ENCODE data around the gene ATMIN. TPM values are rescaled to one million over a fixed set of nuclear protein-coding genes. Genes with fewer than 3 reads are reported as not detected.

ATMIN gene
- total and polyA plus RNA-seq, 10 of the 15 experiments (the other 5 are each of a cell fraction or from before 2014, with no cell fraction given): 5.2 to 28.9 (median 18.3) TPM

DNA sequence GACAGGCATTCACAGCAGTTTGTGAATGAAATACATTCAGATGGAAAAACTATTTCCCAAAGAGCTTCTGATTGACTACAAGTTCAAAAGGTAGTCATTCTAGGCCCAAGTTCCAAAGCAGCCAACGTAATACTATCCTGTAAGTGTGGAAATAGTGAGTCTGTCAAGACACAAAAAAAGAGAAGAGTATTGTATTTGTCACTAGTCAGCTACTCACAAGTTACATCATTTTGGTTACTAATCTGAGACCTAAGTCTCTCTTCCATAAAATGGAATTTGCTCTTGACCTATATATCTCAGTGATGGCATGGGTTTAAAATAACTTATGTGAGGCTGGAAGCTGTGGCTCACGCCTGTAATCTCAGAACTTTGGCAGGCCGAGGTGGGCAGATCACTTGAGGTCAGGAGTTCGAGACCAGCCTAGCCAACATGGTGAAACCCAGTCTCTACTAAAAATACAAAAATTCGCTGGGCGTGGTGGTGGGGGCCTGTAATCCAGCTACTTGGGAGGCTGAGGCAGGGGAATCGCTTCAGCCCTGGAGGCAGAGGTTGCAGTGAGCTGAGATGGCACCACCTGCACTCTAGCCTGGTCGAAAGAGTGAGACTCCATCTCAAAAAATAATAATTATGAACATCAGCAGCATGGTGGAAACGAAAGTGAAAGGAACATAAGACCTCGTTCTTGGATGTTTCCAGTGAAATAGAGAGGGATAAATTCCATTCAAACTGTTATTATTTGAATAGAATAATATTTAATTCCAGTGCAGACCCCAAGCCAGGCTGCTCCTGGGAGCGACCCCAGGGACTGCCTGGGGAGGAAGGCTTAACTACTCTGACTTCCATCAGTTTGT lies 31.8 kb upstream of the ATMIN start:
- CTCF ChIA-PET: interaction anchor here (0.6 to 5.1 kb wide), 16 partner anchors 8 to 735 kb away, joined by 3 to 67 read pairs (median 5); partner anchors contain the start of genes ATMIN and C16orf46
- 13% methylated on average over 11 of the region's 11 CpGs for WGBS (ENCODE audit: insufficient coverage, insufficient replicate concordance, low lambda C conversion rate, missing lambda C conversion rate)
- no peaks in the 10 kb centered on the region for H4K20me1 ChIP-seq (ENCODE audit: control insufficient read depth, insufficient read depth)

More for the DNA sequence above, 31.8 kb upstream of the ATMIN start:
- ATAC-seq: no peak
- Histone ChIP-seq H3K4me2 (ENCODE audit: control insufficient read depth, insufficient read depth) (peak overlapping the region; percentile 48), H3K27ac (ENCODE audit: control insufficient read depth, insufficient read depth) (peak overlapping the region; percentile 40), H2AFZ (ENCODE audit: control insufficient read depth, low read depth, low read length) (no peak overlapping the region; the same call in 1 of the 2 replicates), H3K9ac (ENCODE audit: control insufficient read depth, insufficient read depth, low read length) (peak overlapping the region; percentile 31), H3K9me3 (replicated peaks; ENCODE audit: control insufficient read depth, insufficient read depth, low read length) (no peaks in the 10 kb centered on the region; the same call in 2 of the 3 replicates), H3K27me3 (replicated peaks in 1 of 2; ENCODE audit: control insufficient read depth in 2 of 2, insufficient read depth in 2 of 2, low read length in 1 of 2) (no peaks in the 10 kb centered on the region), H3K36me3 (ENCODE audit: control insufficient read depth in 2 of 2, insufficient read depth in 2 of 2, low read length in 1 of 2) (0 out of 4 replicates have a peak, but pooled peaks cover 0 to 2% of the 10 kb centered on the region in 2 experiments), H3K4me1 (ENCODE audit: control insufficient read depth, insufficient read depth, low read length) (peaks cover 9% of the 10 kb centered on the region), H3K4me3 (peak overlapping the region; percentile 59), H3K79me2 (ENCODE audit: control insufficient read depth, insufficient read depth, low read length) (peaks cover 89% of the 10 kb centered on the region)
- BruUV-seq (replicated peaks): no TSS peak
- TF ChIP-seq NFIC (IDR thresholded peaks at IDR 0.05; ENCODE audit: low read depth, low read length): 0 out of 2 replicates have a peak, but pooled peaks have one; percentile 20
- TF ChIP-seq IKZF1 (conservative IDR thresholded peaks at IDR 0.05): 0 out of 2 replicates have a peak, but pooled peaks have one; percentile 29
- TF ChIP-seq, protein P1, sequence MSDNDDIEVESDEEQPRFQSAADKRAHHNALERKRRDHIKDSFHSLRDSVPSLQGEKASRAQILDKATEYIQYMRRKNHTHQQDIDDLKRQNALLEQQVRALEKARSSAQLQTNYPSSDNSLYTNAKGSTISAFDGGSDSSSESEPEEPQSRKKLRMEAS (IDR thresholded peaks at IDR 0.05; ENCODE audit: low read depth, low read length): no peak
- TF ChIP-seq ETV6 (conservative IDR thresholded peaks at IDR 0.05 in 1 of 2, IDR thresholded peaks at IDR 0.05 in 1 of 2; ENCODE audit: borderline replicate concordance in 1 of 2, low read depth in 1 of 2): no peak
- peak; percentile 38; the same call in 1 of the 2 replicates for TF ChIP-seq NBN (IDR thresholded peaks at IDR 0.05)
- TF ChIP-seq PAX5 (IDR thresholded peaks at IDR 0.05; ENCODE audit: borderline replicate concordance, low read depth, low read length): no peak
- 0 out of 2 replicates have a peak, but pooled peaks have one; percentile 24 for TF ChIP-seq SMARCA5 (IDR thresholded peaks at IDR 0.05)
- TF ChIP-seq ZNF217 (IDR thresholded peaks at IDR 0.05): peak; percentile 81; the same call in 1 of the 2 replicates
- no peak for DNase-seq (ENCODE audit: low read depth, low spot score)
- ChIA-PET POLR2A (interaction anchor here (1.0 to 4.2 kb wide), 4 partner anchors 17 to 477 kb away, joined by 3 to 25 read pairs (median 4); partner anchors contain the start of genes ATMIN and C16orf46), SMC1A (ENCODE audit: uncharacterized antibody, unreplicated experiment) (interaction anchor here (0.5 to 2.0 kb wide), 16 partner anchors 8 to 732 kb away, joined by 3 to 16 read pairs (median 4); partner anchors contain the start of gene GAN), RAD21 (ENCODE audit: unreplicated experiment) (interaction anchor here (0.7 to 1.9 kb wide), 9 partner anchors 7 to 735 kb away, joined by 3 to 9 read pairs (median 4); partner anchors contain the start of genes ATMIN and C16orf46)
- in situ Hi-C loops (cut with MboI) (no loop called here), intact Hi-C loops (cut with micrococcal nuclease; ENCODE audit: unreplicated experiment) (loop anchor here (10.0 kb wide), 3 partner anchors 311 to 1651 kb away; partner anchors contain the start of gene GAN)
- no peak for FAIRE-seq
